ENCODE data around the gene ZNF18.
A peak's percentile ranks its signal among the peaks of the same experiment; 100 is the strongest.
"Not testable (repeated sequence)": the region's sequence is repeated elsewhere in the genome, so short reads cannot be mapped to it uniquely, and the experiment has no call there.

ZNF18 gene

GRCh38 chr17:11981862-11982261 lies 15.4 kb downstream of the ZNF18 start:
- no peaks in the 10 kb centered on the region for H3K27me3 ChIP-seq (ENCODE audit: control insufficient read depth, insufficient read depth, low read length)
- H3K36me3 ChIP-seq (ENCODE audit: insufficient read depth, low read length): peaks cover 24% of the 10 kb centered on the region
- no peaks in the 10 kb centered on the region for H3K4me1 ChIP-seq (ENCODE audit: control insufficient read depth, insufficient read depth, low read length)
- no peak overlapping the region for H3K4me2 ChIP-seq (ENCODE audit: low read length)
- no peak overlapping the region for H3K4me3 ChIP-seq (ENCODE audit: low read length)
- H3K9ac ChIP-seq (ENCODE audit: low read depth, low read length): no peak overlapping the region
- H3K9me3 ChIP-seq (replicated peaks; ENCODE audit: low read length): no peaks in the 10 kb centered on the region

- Histone ChIP-seq H3K4me1 (ENCODE audit: control insufficient read depth, insufficient read depth, low read length) (no peaks in the 10 kb centered on the region), H3K9ac (ENCODE audit: low read depth, low read length) (no peak overlapping the region), H3K4me3 (ENCODE audit: low read length) (no peak overlapping the region), H3K27me3 (ENCODE audit: control insufficient read depth, insufficient read depth, low read length) (no peaks in the 10 kb centered on the region), H3K4me2 (ENCODE audit: low read length) (no peak overlapping the region), H3K36me3 (ENCODE audit: insufficient read depth, low read length) (peaks cover 26% of the 10 kb centered on the region), H3K9me3 (replicated peaks; ENCODE audit: low read length) (no peaks in the 10 kb centered on the region)
Observed at GRCh38 chr17:11980813-11981212, 16.5 kb downstream of the ZNF18 start.

- Histone ChIP-seq H3K27me3 (ENCODE audit: control insufficient read depth, insufficient read depth, low read length) (no peaks in the 10 kb centered on the region), H3K9me3 (replicated peaks; ENCODE audit: low read length) (no peaks in the 10 kb centered on the region), H3K4me2 (ENCODE audit: low read length) (no peak overlapping the region), H3K4me3 (ENCODE audit: low read length) (no peak overlapping the region), H3K4me1 (ENCODE audit: control insufficient read depth, insufficient read depth, low read length) (no peaks in the 10 kb centered on the region), H3K36me3 (ENCODE audit: insufficient read depth, low read length) (peaks cover 26% of the 10 kb centered on the region), H3K9ac (ENCODE audit: low read depth, low read length) (no peak overlapping the region)
Observed at GRCh38 chr17:11979795-11980194, 17.5 kb downstream of the ZNF18 start.

- not testable (repeated sequence) for H3K9ac ChIP-seq (ENCODE audit: low read depth, low read length); H3K4me2 ChIP-seq (ENCODE audit: low read length); H3K9me3 ChIP-seq (replicated peaks; ENCODE audit: low read length); H3K4me1 ChIP-seq (ENCODE audit: control insufficient read depth, insufficient read depth, low read length); H3K4me3 ChIP-seq (ENCODE audit: low read length); H3K27me3 ChIP-seq (ENCODE audit: control insufficient read depth, insufficient read depth, low read length)
- H3K36me3 ChIP-seq (ENCODE audit: insufficient read depth, low read length): peaks cover 10% of the 10 kb centered on the region
Observed at GRCh38 chr17:11972741-11973140, 24.5 kb downstream of the ZNF18 start.

GRCh38 chr17:11969565-11969964 lies 27.7 kb downstream of the ZNF18 start:
- H3K4me1 ChIP-seq (ENCODE audit: control insufficient read depth, insufficient read depth, low read length): no peaks in the 10 kb centered on the region
- no peak overlapping the region for H3K4me3 ChIP-seq (ENCODE audit: low read length)
- H3K27me3 ChIP-seq (ENCODE audit: control insufficient read depth, insufficient read depth, low read length): no peaks in the 10 kb centered on the region
- no peak overlapping the region for H3K9ac ChIP-seq (ENCODE audit: low read depth, low read length)
- no peak overlapping the region for H3K4me2 ChIP-seq (ENCODE audit: low read length)
- H3K36me3 ChIP-seq (ENCODE audit: insufficient read depth, low read length): no peaks in the 10 kb centered on the region
- H3K9me3 ChIP-seq (replicated peaks; ENCODE audit: low read length): no peaks in the 10 kb centered on the region

GRCh38 chr17:11954936-11955335 lies 42.3 kb downstream of the ZNF18 start:
- no peaks in the 10 kb centered on the region for H3K9me3 ChIP-seq (replicated peaks; ENCODE audit: low read length)
- H3K4me2 ChIP-seq (ENCODE audit: low read length): no peak overlapping the region
- no peaks in the 10 kb centered on the region for H3K36me3 ChIP-seq (ENCODE audit: insufficient read depth, low read length)
- no peak overlapping the region for H3K4me3 ChIP-seq (ENCODE audit: low read length)
- no peak overlapping the region for H3K9ac ChIP-seq (ENCODE audit: low read depth, low read length)
- H3K4me1 ChIP-seq (ENCODE audit: control insufficient read depth, insufficient read depth, low read length): no peaks in the 10 kb centered on the region
- H3K27me3 ChIP-seq (ENCODE audit: control insufficient read depth, insufficient read depth, low read length): no peaks in the 10 kb centered on the region

- no peaks in the 10 kb centered on the region for H3K27me3 ChIP-seq (ENCODE audit: control insufficient read depth, insufficient read depth, low read length)
- no peak overlapping the region for H3K4me2 ChIP-seq (ENCODE audit: low read length)
- H3K4me1 ChIP-seq (ENCODE audit: control insufficient read depth, insufficient read depth, low read length): peaks cover 3% of the 10 kb centered on the region
- H3K36me3 ChIP-seq (ENCODE audit: insufficient read depth, low read length): no peaks in the 10 kb centered on the region
- H3K9me3 ChIP-seq (replicated peaks; ENCODE audit: low read length): no peaks in the 10 kb centered on the region
- H3K9ac ChIP-seq (ENCODE audit: low read depth, low read length): no peak overlapping the region
- H3K4me3 ChIP-seq (ENCODE audit: low read length): no peak overlapping the region
Observed at GRCh38 chr17:11953924-11954323, 43.4 kb downstream of the ZNF18 start.

- Histone ChIP-seq H3K4me3 (ENCODE audit: low read length) (no peak overlapping the region), H3K36me3 (ENCODE audit: insufficient read depth, low read length) (no peaks in the 10 kb centered on the region), H3K4me2 (ENCODE audit: low read length) (no peak overlapping the region), H3K4me1 (ENCODE audit: control insufficient read depth, insufficient read depth, low read length) (peaks cover 8% of the 10 kb centered on the region), H3K9me3 (replicated peaks; ENCODE audit: low read length) (no peaks in the 10 kb centered on the region), H3K9ac (ENCODE audit: low read depth, low read length) (no peak overlapping the region), H3K27me3 (ENCODE audit: control insufficient read depth, insufficient read depth, low read length) (no peaks in the 10 kb centered on the region)
Observed at GRCh38 chr17:11952610-11953009, 44.7 kb downstream of the ZNF18 start.

GRCh38 chr17:11950771-11951519 lies 46.3 kb downstream of the ZNF18 start:
- H3K36me3 ChIP-seq (ENCODE audit: insufficient read depth, low read length): no peaks in the 10 kb centered on the region
- H3K4me1 ChIP-seq (ENCODE audit: control insufficient read depth, insufficient read depth, low read length): peaks cover 8% of the 10 kb centered on the region

GRCh38 chr17:11949571-11949970 lies 47.7 kb downstream of the ZNF18 start:
- not testable (repeated sequence) for H3K9ac ChIP-seq (ENCODE audit: low read depth, low read length); H3K4me3 ChIP-seq (ENCODE audit: low read length); H3K27me3 ChIP-seq (ENCODE audit: control insufficient read depth, insufficient read depth, low read length); H3K9me3 ChIP-seq (replicated peaks; ENCODE audit: low read length); H3K4me1 ChIP-seq (ENCODE audit: control insufficient read depth, insufficient read depth, low read length); H3K4me2 ChIP-seq (ENCODE audit: low read length); H3K36me3 ChIP-seq (ENCODE audit: insufficient read depth, low read length)

More at GRCh38 chr17:11950771-11951519, 46.3 kb downstream of the ZNF18 start:
- Histone ChIP-seq H3K9me3 (replicated peaks; ENCODE audit: low read length) (no peaks in the 10 kb centered on the region), H3K4me2 (ENCODE audit: low read length) (no peak overlapping the region), H3K9ac (ENCODE audit: low read depth, low read length) (no peak overlapping the region), H3K27me3 (ENCODE audit: control insufficient read depth, insufficient read depth, low read length) (no peaks in the 10 kb centered on the region), H3K4me3 (ENCODE audit: low read length) (no peak overlapping the region)

GRCh38 chr17:11948789-11949188 lies 48.5 kb downstream of the ZNF18 start:
- Histone ChIP-seq H3K36me3 (ENCODE audit: insufficient read depth, low read length) (no peaks in the 10 kb centered on the region), H3K4me2 (ENCODE audit: low read length) (peak overlapping the region; percentile 75), H3K9ac (ENCODE audit: low read depth, low read length) (no peak overlapping the region), H3K4me1 (ENCODE audit: control insufficient read depth, insufficient read depth, low read length) (peaks cover 8% of the 10 kb centered on the region), H3K27me3 (ENCODE audit: control insufficient read depth, insufficient read depth, low read length) (no peaks in the 10 kb centered on the region), H3K9me3 (replicated peaks; ENCODE audit: low read length) (no peaks in the 10 kb centered on the region), H3K4me3 (ENCODE audit: low read length) (peak overlapping the region; percentile 51)

- Histone ChIP-seq H3K36me3 (ENCODE audit: insufficient read depth, low read length) (no peaks in the 10 kb centered on the region), H3K4me1 (ENCODE audit: control insufficient read depth, insufficient read depth, low read length) (peaks cover 8% of the 10 kb centered on the region), H3K9ac (ENCODE audit: low read depth, low read length) (no peak overlapping the region), H3K4me3 (ENCODE audit: low read length) (no peak overlapping the region), H3K4me2 (ENCODE audit: low read length) (no peak overlapping the region), H3K27me3 (ENCODE audit: control insufficient read depth, insufficient read depth, low read length) (no peaks in the 10 kb centered on the region), H3K9me3 (replicated peaks; ENCODE audit: low read length) (no peaks in the 10 kb centered on the region)
Observed at GRCh38 chr17:11944587-11944986, 52.7 kb downstream of the ZNF18 start.

Measured in skeletal muscle satellite cell (primary cell).